Spleen (tissue), 7 donors: Measurements from ENCODE around the gene PDXK.

Experiments used
- CTCF ChIP-seq, 11 experiments: fragments of 200-600 bp in 7 of 11; fragments of 450-650 bp in 4 of 11; sonication (generic) in 4 of 11; IDR thresholded peaks in 8 of 11; conservative IDR thresholded peaks in 3 of 11; 1 replicate in 7 of 11; 2 replicates in 4 of 11; pipeline versions ENCODE4 v1.4.0 to v1.8.0; 2016 to 2021; ENCODE audit warnings: antibody characterized with exemption in 11 of 11, inconsistent platforms in 4 of 11, mild to moderate bottlenecking in 1 of 11
- POLR2A ChIP-seq, 3 donors: fragments of 450-650 bp; IDR thresholded peaks; one replicate each; pipeline ENCODE4 v1.5.1; 2017; ENCODE audit warnings: antibody characterized with exemption in 3 of 3, mild to moderate bottlenecking in 1 of 3
- POLR2AphosphoS5 ChIP-seq, 3 donors: sonication (generic); formaldehyde crosslinking; IDR thresholded peaks; one replicate each; pipeline ENCODE4 v1.5.1; 2017; ENCODE audit warnings: antibody characterized with exemption in 3 of 3
- donor health status: DM: no; HTN: no; CAD: no; lungs with moderate emphysema.
- donor health status: DM: no; HTN: no; CAD: no.
- donor health status: DM: no; HTN: no; CAD: no.

- TF ChIP-seq POLR2A (IDR thresholded peaks at IDR 0.05) (no peak), POLR2AphosphoS5 (IDR thresholded peaks at IDR 0.05) (peak in 1 of 3 donors; percentile 19), CTCF (IDR thresholded peaks at IDR 0.05 in 8 of 11, conservative IDR thresholded peaks at IDR 0.05 in 3 of 11) (no peak)
Observed at GRCh38 chr21:43693981-43694380, 24.9 kb upstream of the PDXK start.
